SK-N-SH (cell line): ENCODE measurements around the gene LMO7. TPM values are rescaled to one million over a fixed set of nuclear protein-coding genes. Genes with fewer than 3 reads are reported as not detected.

Experiments
- CTCF ChIA-PET: fragments of 300-600, 350-600 bp; formaldehyde crosslinking; extraction: SDS; loops from one replicate; lab custom pipeline; 2021; lab: Yijun Ruan, JAX
- POLR2A ChIA-PET: fragments of 350-600 bp; sonication (Branson Sonifier 250); formaldehyde crosslinking; extraction: SDS; loops from one replicate; lab custom pipeline; 2020; ENCODE audit warnings: antibody characterized with exemption, inconsistent platforms; lab: Yijun Ruan, JAX
- DNase-seq: peaks from one replicate; pipeline ENCODE4 v3.0.0; 2012
- H2AFZ ChIP-seq: fragments of 200-600 bp; sonication (generic); 2 replicates; pipeline ENCODE4 v1.8.1; 2016; ENCODE audit warnings: antibody characterized with exemption, mild to moderate bottlenecking, low read depth
- H3F3A ChIP-seq: fragments of 200-600 bp; sonication (generic); replicated peaks from 2 replicates; pipeline ENCODE3; 2016; ENCODE audit warnings: antibody characterized with exemption, mild to moderate bottlenecking; ENCODE audit not compliant: insufficient read depth
- H3K27ac ChIP-seq, 2 experiments: fragments of 200-500 bp in 1 of 2; fragments of 200-600 bp in 1 of 2; sonication (Bioruptor generic) in 1 of 2; sonication (generic), shearing (Covaris generic) in 1 of 2; 2 replicates each; pipeline versions ENCODE4 v1.5.1 to v1.6.1; 2014 to 2016; ENCODE audit warnings: low read depth in 2 of 2, inconsistent platforms in 1 of 2, low read length in 1 of 2, mild to moderate bottlenecking in 1 of 2, mixed read lengths in 1 of 2
- H3K27me3 ChIP-seq: fragments of 200-600 bp; sonication (generic), shearing (Covaris generic); 2 replicates; pipeline ENCODE4 v1.6.1; 2016; ENCODE audit warnings: mixed run types; ENCODE audit not compliant: insufficient read depth
- H3K36me3 ChIP-seq, 2 experiments: fragments of 200-500 bp in 1 of 2; fragments of 200-600 bp in 1 of 2; sonication (Bioruptor generic) in 1 of 2; sonication (generic) in 1 of 2; replicated peaks in 1 of 2; 2 replicates each; pipeline versions ENCODE3 to v1.5.1; 2014 to 2016; ENCODE audit warnings: low read length in 1 of 2, mild to moderate bottlenecking in 1 of 2; ENCODE audit not compliant: insufficient read depth in 2 of 2, control insufficient read depth in 1 of 2
- H3K4me1 ChIP-seq, 2 experiments: fragments of 200-500 bp in 1 of 2; fragments of 200-600 bp in 1 of 2; sonication (Bioruptor generic) in 1 of 2; sonication (generic), shearing (Covaris generic) in 1 of 2; 2 replicates each; pipeline versions ENCODE4 v1.5.1 to v1.6.1; 2014 to 2016; ENCODE audit warnings: low read depth in 1 of 2, low read length in 1 of 2, mixed run types in 1 of 2; ENCODE audit not compliant: insufficient read depth in 2 of 2, control insufficient read depth in 1 of 2
- H3K4me2 ChIP-seq: fragments of 200-600 bp; sonication (generic), shearing (Covaris generic); 2 replicates; pipeline ENCODE4 v1.6.1; 2017; ENCODE audit warnings: mixed run types
- H3K4me3 ChIP-seq, 2 experiments: fragments of 200-500 bp in 1 of 2; fragments of 200-600 bp in 1 of 2; sonication (Bioruptor generic) in 1 of 2; sonication (generic), shearing (Covaris generic) in 1 of 2; 2 replicates each; pipeline versions ENCODE4 v1.5.1 to v1.8.1; 2014 to 2016; ENCODE audit warnings: low read depth in 2 of 2, inconsistent platforms in 1 of 2, low read length in 1 of 2, mild to moderate bottlenecking in 1 of 2, mixed read lengths in 1 of 2, moderate library complexity in 1 of 2
- H3K79me2 ChIP-seq: fragments of 200-600 bp; sonication (generic); 2 replicates; pipeline ENCODE4 v1.8.1; 2017; ENCODE audit warnings: mild to moderate bottlenecking; ENCODE audit not compliant: insufficient read depth
- H3K9ac ChIP-seq: fragments of 200-600 bp; sonication (generic); 2 replicates; pipeline ENCODE4 v1.6.1; 2017; ENCODE audit warnings: mixed run types
- H3K9me2 ChIP-seq: fragments of 200-600 bp; sonication (generic); 2 replicates; pipeline ENCODE4 v1.6.1; 2017; ENCODE audit warnings: mixed run types
- H3K9me3 ChIP-seq: fragments of 200-600 bp; sonication (generic); 2 replicates; pipeline ENCODE4 v1.6.1; 2017; ENCODE audit warnings: mixed run types, mild to moderate bottlenecking, moderate library complexity
- H4K20me1 ChIP-seq: fragments of 200-600 bp; sonication (generic); 2 replicates; pipeline ENCODE4 v1.6.1; 2017; ENCODE audit warnings: mild to moderate bottlenecking, mixed run types; ENCODE audit not compliant: insufficient read depth
- CHD2 ChIP-seq: fragments of 150-350 bp; IDR thresholded peaks from 2 replicates; pipeline ENCODE4 v1.6.1; 2018; ENCODE audit warnings: low read length; ENCODE audit not compliant: partially characterized antibody
- FOSL2 ChIP-seq: IDR thresholded peaks from 2 replicates; pipeline ENCODE4 v1.4.0; 2012; ENCODE audit warnings: low read depth, mild to moderate bottlenecking, moderate library complexity, borderline replicate concordance
- GABPA ChIP-seq: IDR thresholded peaks from 2 replicates; pipeline ENCODE4 v1.4.0; 2012; ENCODE audit warnings: low read depth, mild to moderate bottlenecking
- JUND ChIP-seq: IDR thresholded peaks from 2 replicates; pipeline ENCODE4 v1.4.0; 2012
- MAX ChIP-seq: IDR thresholded peaks from 2 replicates; pipeline ENCODE4 v1.4.0; 2012; ENCODE audit warnings: low read depth
- MEF2A ChIP-seq: IDR thresholded peaks from 2 replicates; pipeline ENCODE4 v1.4.0; 2012; ENCODE audit warnings: low read depth, borderline replicate concordance
- MXI1 ChIP-seq: IDR thresholded peaks from 2 replicates; pipeline ENCODE4 v1.6.1; 2012; ENCODE audit warnings: mild to moderate bottlenecking, low read depth, low read length, improper control_type of control experiment
- PBX3 ChIP-seq: IDR thresholded peaks from 2 replicates; pipeline ENCODE4; 2012
- POLR2AphosphoS5 ChIP-seq: IDR thresholded peaks from 2 replicates; pipeline ENCODE4 v1.6.1; 2012; ENCODE audit warnings: low read depth, low read length
- RCOR1 ChIP-seq: fragments of 150-350 bp; IDR thresholded peaks from 2 replicates; pipeline ENCODE4 v1.6.1; 2017; ENCODE audit warnings: antibody characterized with exemption, low read length
- RFX5 ChIP-seq: IDR thresholded peaks from 2 replicates; pipeline ENCODE4 v1.6.1; 2012; ENCODE audit warnings: mild to moderate bottlenecking, improper control_type of control experiment, low read length
- RXRA ChIP-seq: IDR thresholded peaks from 2 replicates; pipeline ENCODE4 v1.4.0; 2012; ENCODE audit warnings: low read depth, mild to moderate bottlenecking, borderline replicate concordance
- SIN3A ChIP-seq: IDR thresholded peaks from 2 replicates; pipeline ENCODE4 v1.6.1; 2012; ENCODE audit warnings: low read depth, mild to moderate bottlenecking, low read length, moderate library complexity, borderline replicate concordance
- SMC3 ChIP-seq: IDR thresholded peaks from 2 replicates; pipeline ENCODE4 v1.6.1; 2012; ENCODE audit warnings: low read depth, low read length, improper control_type of control experiment
- TEAD4 ChIP-seq: IDR thresholded peaks from 2 replicates; pipeline ENCODE4 v1.4.0; 2012; ENCODE audit warnings: mild to moderate bottlenecking, borderline replicate concordance; ENCODE audit not compliant: insufficient read depth
- USF1 ChIP-seq: IDR thresholded peaks from 2 replicates; pipeline ENCODE4 v1.4.0; 2012; ENCODE audit warnings: low read depth, borderline replicate concordance
- WGBS: methylation state at CpG from one replicate; pipeline ENCODE4 v1.1.6; 2017; ENCODE audit warnings: low lambda C conversion rate; 5-methylcytosine and 5-hydroxymethylcytosine counted together
- polyA plus RNA-seq, 3 experiments: library from polyadenylated mRNA; depleted of rRNA; stranded (reverse); fragments of >200 nt; gene quantifications; 2 replicates each; pipeline ENCODE4 v1.2.3, GENCODE V29; 2012
- TF ChIP-seq, protein P1 (sequence below): IDR thresholded peaks from 2 replicates; pipeline ENCODE4 v1.6.1; 2012; ENCODE audit warnings: mild to moderate bottlenecking, low read depth, low read length, moderate library complexity
- TF ChIP-seq, protein P2 (sequence below): fragments of 150-350 bp; IDR thresholded peaks from 2 replicates; pipeline ENCODE4 v1.6.1; 2017; ENCODE audit warnings: antibody characterized with exemption, low read length, low read depth, borderline replicate concordance

Gene LMO7
- polyA plus RNA-seq, 1 of the 3 experiments (the other 2 are of a cell fraction) = 83.6 TPM

DNA sequence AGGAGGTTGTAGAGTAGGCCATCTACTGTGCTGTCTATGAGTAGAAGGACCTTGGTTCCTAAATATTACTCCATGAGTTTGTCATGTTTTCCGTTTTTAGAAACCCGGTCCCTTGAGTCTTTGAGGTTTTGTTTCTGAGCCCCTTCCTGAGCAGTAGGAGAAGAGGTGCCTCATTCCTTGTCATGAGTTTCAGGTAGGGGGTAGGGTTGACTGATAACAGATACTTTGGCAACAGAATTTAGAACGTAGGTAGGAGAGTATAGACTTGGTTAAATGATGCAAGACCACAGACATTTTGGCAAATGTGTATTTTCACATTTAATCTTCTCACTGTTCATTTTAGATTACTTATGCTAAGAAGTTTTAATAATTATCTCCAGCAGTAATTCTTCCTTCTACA, 24.6 kb downstream of the LMO7 start:
- DNase-seq = no peak
- ChIA-PET CTCF (interaction anchor here (1.3 kb wide), 1 partner anchor 35 kb away, joined by 4 read pairs; no protein-coding TSS in a partner anchor), POLR2A (no interaction called here)
- Histone ChIP-seq H2AFZ (no peak overlapping the region), H3K36me3 (peaks cover 0 to 38% of the 10 kb centered on the region in 2 experiments), H3K9ac (no peak overlapping the region), H3K9me3 (no peaks in the 10 kb centered on the region), H3K4me2 (peak overlapping the region; percentile 25; the same call in 1 of the 2 replicates), H3F3A (peaks cover 42% of the 10 kb centered on the region), H4K20me1 (peaks cover 93% of the 10 kb centered on the region), H3K9me2 (no peaks in the 10 kb centered on the region), H3K4me3 (no peak overlapping the region), H3K4me1 (peaks cover 2 to 23% of the 10 kb centered on the region in 2 experiments), H3K79me2 (peaks cover 100% of the 10 kb centered on the region), H3K27ac (peak overlapping the region in 1 of 2 experiments; percentile 23; a peak in 2 of 4 replicates), H3K27me3 (no peaks in the 10 kb centered on the region)
- TF ChIP-seq MXI1 (no peak), MEF2A (no peak), CHD2 (no peak), POLR2AphosphoS5 (no peak), SIN3A (no peak), GABPA (no peak), SMC3 (no peak), FOSL2 (no peak), MAX (no peak), TEAD4 (no peak), RXRA (no peak), USF1 (no peak), RFX5 (no peak), PBX3 (no peak), RCOR1 (no peak), JUND (no peak)
- TF ChIP-seq, protein P1, sequence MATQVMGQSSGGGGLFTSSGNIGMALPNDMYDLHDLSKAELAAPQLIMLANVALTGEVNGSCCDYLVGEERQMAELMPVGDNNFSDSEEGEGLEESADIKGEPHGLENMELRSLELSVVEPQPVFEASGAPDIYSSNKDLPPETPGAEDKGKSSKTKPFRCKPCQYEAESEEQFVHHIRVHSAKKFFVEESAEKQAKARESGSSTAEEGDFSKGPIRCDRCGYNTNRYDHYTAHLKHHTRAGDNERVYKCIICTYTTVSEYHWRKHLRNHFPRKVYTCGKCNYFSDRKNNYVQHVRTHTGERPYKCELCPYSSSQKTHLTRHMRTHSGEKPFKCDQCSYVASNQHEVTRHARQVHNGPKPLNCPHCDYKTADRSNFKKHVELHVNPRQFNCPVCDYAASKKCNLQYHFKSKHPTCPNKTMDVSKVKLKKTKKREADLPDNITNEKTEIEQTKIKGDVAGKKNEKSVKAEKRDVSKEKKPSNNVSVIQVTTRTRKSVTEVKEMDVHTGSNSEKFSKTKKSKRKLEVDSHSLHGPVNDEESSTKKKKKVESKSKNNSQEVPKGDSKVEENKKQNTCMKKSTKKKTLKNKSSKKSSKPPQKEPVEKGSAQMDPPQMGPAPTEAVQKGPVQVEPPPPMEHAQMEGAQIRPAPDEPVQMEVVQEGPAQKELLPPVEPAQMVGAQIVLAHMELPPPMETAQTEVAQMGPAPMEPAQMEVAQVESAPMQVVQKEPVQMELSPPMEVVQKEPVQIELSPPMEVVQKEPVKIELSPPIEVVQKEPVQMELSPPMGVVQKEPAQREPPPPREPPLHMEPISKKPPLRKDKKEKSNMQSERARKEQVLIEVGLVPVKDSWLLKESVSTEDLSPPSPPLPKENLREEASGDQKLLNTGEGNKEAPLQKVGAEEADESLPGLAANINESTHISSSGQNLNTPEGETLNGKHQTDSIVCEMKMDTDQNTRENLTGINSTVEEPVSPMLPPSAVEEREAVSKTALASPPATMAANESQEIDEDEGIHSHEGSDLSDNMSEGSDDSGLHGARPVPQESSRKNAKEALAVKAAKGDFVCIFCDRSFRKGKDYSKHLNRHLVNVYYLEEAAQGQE = no peak
- TF ChIP-seq, protein P2, sequence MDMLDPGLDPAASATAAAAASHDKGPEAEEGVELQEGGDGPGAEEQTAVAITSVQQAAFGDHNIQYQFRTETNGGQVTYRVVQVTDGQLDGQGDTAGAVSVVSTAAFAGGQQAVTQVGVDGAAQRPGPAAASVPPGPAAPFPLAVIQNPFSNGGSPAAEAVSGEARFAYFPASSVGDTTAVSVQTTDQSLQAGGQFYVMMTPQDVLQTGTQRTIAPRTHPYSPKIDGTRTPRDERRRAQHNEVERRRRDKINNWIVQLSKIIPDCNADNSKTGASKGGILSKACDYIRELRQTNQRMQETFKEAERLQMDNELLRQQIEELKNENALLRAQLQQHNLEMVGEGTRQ = no peak
- WGBS = 87% methylated on average over 3 of the region's 3 CpGs
